ENCODE results near the gene ITPRID2. TPM values are rescaled to one million over a fixed set of nuclear protein-coding genes. Genes with fewer than 3 reads are reported as not detected.
"Not testable (repeated sequence)": the region's sequence is repeated elsewhere in the genome, so short reads cannot be mapped to it uniquely, and the experiment has no call there.

ITPRID2 gene
- total RNA-seq, 6 donors from 2014 or later = 125 to 770 (median 214) TPM

DNA sequence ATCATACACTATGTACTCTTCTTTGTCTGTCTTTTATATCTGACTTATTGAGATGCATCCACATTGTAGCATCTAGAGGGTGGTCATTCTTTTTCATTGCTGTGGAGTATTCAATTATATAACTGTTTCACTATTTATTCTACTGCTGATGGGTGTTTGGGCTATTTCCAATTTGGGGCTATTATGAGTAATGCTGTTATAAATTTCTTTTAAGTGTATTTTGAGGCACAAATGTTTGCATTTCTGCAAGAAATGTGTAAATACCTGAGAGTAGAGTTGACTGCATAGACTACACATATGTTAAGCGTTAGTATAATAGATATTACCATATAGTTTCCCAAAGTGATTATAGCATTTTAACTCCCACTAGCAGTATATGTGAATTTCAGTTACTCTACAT lies 67.2 kb downstream of the ITPRID2 start:
- no peak for ATAC-seq (ENCODE audit: low FRiP score in 2 of 2)
- Histone ChIP-seq H3K4me3 (no peak overlapping the region), H3K27me3 (no peaks in the 10 kb centered on the region), H3K27ac (no peak overlapping the region), H3K4me1 (peaks cover 5 to 9% (median 8%) of the 10 kb centered on the region in 4 donors), H3K9me3 (no peaks in the 10 kb centered on the region), H3K36me3 (no peaks in the 10 kb centered on the region)
- WGBS, 2 donors = 95 to 100% methylated on average over 1 of the region's 1 CpG
- no peak for DNase-seq
- no peak for TF ChIP-seq POLR2AphosphoS5 (IDR thresholded peaks at IDR 0.05)
- no peak for TF ChIP-seq CTCF (IDR thresholded peaks at IDR 0.05)
- no peak for TF ChIP-seq EP300 (IDR thresholded peaks at IDR 0.05)
- no peak for TF ChIP-seq POLR2A (IDR thresholded peaks at IDR 0.05)

GRCh38 chr2:181959508-181959907 lies 68.0 kb downstream of the ITPRID2 start:
- ATAC-seq (ENCODE audit: low FRiP score in 2 of 2) (no peak), DNase-seq (no peak)
- Histone ChIP-seq H3K4me3 (no peak overlapping the region), H3K27ac (no peak overlapping the region), H3K27me3 (no peaks in the 10 kb centered on the region), H3K36me3 (no peaks in the 10 kb centered on the region), H3K4me1 (peaks cover 0 to 5% (median 2%) of the 10 kb centered on the region in 4 donors), H3K9me3 (no peaks in the 10 kb centered on the region)
- TF ChIP-seq CTCF (IDR thresholded peaks at IDR 0.05) = no peak
- TF ChIP-seq POLR2AphosphoS5 (IDR thresholded peaks at IDR 0.05) = no peak
- TF ChIP-seq POLR2A (IDR thresholded peaks at IDR 0.05) = no peak

DNA sequence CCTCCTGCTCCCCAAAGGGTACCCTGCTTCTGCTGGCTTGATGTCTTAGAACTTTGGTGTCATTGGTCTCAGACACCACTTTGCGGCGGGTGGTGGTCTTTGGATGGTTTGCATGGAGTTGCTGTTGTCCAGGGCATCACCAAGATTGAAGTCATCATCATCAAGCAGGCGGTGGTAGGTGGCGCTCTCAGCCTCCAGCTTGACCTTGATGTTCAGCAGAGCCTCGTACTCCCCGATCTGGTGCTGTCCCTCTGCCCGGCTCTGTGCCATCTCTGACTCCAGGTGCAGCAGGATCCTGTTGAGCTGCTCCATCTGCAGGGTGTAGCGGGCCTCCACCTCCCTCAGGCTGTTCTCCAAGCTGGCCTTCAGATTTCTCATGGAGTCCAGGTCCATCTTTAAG lies 69.6 kb downstream of the ITPRID2 start:
- WGBS, 2 donors = 91 to 93% methylated on average over 3 to 8 of the region's 8 CpGs
- not testable (repeated sequence) for H3K36me3 ChIP-seq

DNA sequence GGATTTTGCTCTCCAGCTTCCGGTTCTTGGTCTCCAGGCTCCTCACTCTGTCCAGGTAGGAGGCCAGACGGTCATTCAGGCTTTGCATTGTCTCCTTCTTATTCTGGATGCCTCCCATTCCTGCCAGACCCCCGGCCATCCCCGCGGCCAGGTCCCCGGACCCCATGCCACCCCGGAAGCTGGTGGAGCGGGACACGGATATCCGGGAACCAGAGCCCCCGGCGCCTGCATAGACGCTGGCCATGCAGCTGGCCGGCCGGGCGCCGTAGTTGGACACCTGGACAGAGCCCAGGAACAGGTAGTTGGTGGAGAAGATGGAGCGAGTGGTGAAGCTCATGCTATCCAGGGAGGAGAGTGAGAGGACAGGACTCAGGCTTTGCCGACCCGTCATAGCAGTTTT lies 70.6 kb downstream of the ITPRID2 start:
- Histone ChIP-seq H3K36me3 (no peaks in the 10 kb centered on the region), H3K9me3 (no peaks in the 10 kb centered on the region), H3K27ac (no peak overlapping the region), H3K27me3 (no peaks in the 10 kb centered on the region), H3K4me3 (no peak overlapping the region), H3K4me1 (no peaks in the 10 kb centered on the region)
- peak in 1 of 2 donors; percentile 83 for DNase-seq
- no peak for TF ChIP-seq EP300 (IDR thresholded peaks at IDR 0.05)
- no peak for TF ChIP-seq CTCF (IDR thresholded peaks at IDR 0.05)
- TF ChIP-seq POLR2A (IDR thresholded peaks at IDR 0.05) = no peak
- TF ChIP-seq POLR2AphosphoS5 (IDR thresholded peaks at IDR 0.05) = no peak
- ATAC-seq (ENCODE audit: low FRiP score in 2 of 2) = no peak
- 97% methylated on average over 20 of the region's 20 CpGs for WGBS, 2 donors

More for the DNA sequence above, 69.6 kb downstream of the ITPRID2 start:
- H3K4me3 ChIP-seq; ATAC-seq (ENCODE audit: low FRiP score in 2 of 2); H3K4me1 ChIP-seq; DNase-seq; H3K27me3 ChIP-seq; H3K27ac ChIP-seq; H3K9me3 ChIP-seq: not testable (repeated sequence)

- TF ChIP-seq CTCF (IDR thresholded peaks at IDR 0.05) (no peak), POLR2AphosphoS5 (IDR thresholded peaks at IDR 0.05) (no peak), POLR2A (IDR thresholded peaks at IDR 0.05) (no peak)
- Histone ChIP-seq H3K27ac (no peak overlapping the region), H3K4me1 (no peaks in the 10 kb centered on the region), H3K4me3 (no peak overlapping the region), H3K9me3 (no peaks in the 10 kb centered on the region), H3K27me3 (no peaks in the 10 kb centered on the region), H3K36me3 (no peaks in the 10 kb centered on the region)
- ATAC-seq (ENCODE audit: low FRiP score in 2 of 2) = no peak
- DNase-seq = no peak
- WGBS, 2 donors = 86 to 97% methylated on average over 2 of the region's 2 CpGs
These were observed 78.7 kb downstream of the ITPRID2 start for GRCh38 chr2:181970160-181970794.
